HG02852 (cell line): ENCODE data around the gene GSTM2.

ENCODE experiments used
- ATAC-seq: cut with Tn5 transposase; IDR thresholded peaks from one replicate; pipeline ENCODE4 v1.9.1; 2021; ENCODE audit warnings: mild to moderate bottlenecking, moderate library complexity; ENCODE audit not compliant: unreplicated experiment

The GSTM2 gene

DNA sequence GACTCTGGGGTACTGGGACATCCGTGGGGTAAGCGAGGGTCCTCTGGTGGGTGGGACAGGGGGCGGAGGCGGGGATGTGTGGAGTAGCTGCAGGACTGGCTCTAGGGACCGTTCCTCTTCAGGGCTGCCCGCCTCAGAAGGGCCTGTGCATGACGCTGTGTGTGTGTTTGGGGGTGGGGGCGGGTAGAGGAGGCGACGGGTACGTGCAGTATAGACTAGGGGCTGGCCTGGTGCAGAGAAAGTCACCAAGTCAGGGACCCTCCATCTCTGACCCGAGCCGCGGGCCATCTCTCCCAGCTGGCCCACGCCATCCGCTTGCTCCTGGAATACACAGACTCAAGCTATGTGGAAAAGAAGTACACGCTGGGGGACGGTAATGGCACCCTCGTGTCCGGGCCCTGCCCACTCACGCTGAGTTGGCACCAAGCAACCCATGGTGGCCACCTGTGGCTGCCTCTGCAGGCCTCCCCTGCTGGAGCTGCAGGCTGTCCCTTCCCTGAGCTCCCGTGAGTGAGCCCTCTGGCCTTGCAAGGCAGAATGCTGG, 44.5 kb downstream of the GSTM2 start:
- ATAC-seq: no peak

DNA sequence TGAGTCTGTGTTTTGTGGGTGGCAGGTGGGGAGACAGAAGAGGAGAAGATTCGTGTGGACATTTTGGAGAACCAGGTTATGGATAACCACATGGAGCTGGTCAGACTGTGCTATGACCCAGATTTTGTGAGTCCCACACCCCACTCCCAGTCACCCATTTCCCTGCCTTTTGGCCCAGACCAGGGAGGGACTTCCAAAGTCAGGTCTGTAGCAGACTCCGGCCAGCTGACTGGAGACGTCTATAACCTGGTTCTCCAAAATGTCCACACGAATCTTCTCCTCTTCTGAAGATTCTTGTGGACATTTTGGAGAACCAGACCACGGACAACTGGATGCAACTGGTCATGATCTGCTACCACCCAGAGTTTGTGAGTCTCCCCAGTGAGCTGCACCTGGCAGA, 45.8 kb downstream of the GSTM2 start:
- no peak for ATAC-seq

DNA sequence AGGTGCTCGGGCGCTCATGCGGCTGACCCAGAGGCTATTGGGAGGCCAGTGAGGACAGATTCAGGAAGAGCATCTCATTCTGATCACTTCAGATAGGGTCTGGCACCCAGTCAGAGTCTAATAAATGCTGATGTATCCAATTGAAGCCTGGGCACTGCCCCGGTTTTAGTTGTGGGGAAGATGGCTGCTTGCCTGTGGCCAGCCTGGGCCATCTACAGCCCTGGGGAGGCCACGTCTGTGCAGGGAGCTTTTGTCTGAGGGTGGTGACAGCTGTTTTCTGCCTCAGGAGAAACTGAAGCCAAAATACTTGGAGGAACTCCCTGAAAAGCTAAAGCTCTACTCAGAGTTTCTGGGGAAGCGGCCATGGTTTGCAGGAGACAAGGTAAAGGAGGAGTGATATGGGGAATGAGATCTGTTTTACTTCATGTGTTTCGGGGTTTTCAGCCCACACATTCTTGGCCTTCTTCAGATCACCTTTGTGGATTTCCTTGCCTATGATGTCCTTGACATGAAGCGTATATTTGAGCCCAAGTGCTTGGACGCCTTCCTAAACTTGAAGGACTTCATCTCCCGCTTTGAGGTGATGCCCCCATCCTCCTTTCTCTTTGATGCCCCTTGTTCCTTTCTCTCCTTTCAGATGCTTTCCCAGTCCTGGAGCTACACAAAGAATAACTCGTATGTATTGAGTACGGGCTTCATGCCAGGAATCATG, 47.0 kb downstream of the GSTM2 start:
- ATAC-seq: no peak

DNA sequence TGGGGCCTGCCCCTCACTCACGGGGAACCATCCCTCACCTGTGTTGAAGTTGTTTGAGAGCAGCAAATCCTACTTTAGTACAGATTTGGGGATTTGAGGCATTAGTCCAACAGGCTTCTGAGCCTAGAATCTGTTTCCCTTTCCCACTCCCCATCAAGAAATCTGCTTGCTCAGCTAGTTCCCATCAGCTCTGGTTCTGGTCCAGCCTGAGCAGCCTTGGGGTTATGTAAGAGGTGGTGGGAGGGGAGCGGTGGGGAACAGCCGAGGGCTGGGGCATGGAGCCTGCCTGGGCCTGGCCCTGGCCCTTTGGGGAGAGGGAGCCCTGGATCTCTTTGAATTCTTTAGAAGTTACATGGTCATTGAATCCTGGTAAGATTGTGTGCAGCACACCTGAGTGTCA, 48.3 kb downstream of the GSTM2 start:
- ATAC-seq: no peak

DNA sequence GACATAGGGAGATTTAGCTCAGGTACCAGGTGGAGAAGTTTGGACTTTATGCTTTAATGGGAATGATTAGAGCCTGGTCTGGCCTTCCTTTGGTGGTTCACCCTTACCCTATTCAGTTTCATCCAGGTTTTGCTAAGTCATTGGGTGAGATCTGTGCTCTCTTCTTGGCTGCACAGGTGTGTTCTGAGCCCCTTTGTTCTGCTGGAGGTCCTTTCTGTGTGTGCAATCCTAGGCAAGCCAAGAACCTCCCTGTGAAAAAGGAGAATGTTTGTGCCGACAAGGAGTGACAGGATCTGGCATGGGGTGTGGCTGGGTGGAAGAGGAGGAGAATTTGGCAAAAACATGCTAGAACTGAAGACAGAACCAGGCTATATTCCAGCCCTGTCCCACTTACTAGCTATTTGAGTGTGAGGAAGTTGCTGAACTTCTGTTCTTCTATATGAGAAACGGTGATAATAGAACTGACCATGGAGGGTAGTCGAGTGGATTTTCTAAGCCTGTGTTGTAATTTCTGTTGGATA, 48.8 kb downstream of the GSTM2 start:
- ATAC-seq: no peak

DNA sequence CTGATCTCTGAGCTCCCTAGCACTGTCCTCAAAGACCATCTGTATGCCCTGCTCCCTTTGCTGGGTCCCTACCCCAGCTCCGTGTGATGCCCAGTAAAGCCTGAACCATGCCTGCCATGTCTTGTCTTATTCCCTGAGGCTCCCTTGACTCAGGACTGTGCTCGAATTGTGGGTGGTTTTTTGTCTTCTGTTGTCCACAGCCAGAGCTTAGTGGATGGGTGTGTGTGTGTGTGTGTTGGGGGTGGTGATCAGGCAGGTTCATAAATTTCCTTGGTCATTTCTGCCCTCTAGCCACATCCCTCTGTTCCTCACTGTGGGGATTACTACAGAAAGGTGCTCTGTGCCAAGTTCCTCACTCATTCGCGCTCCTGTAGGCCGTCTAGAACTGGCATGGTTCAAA, 49.9 kb downstream of the GSTM2 start:
- no peak for ATAC-seq

DNA sequence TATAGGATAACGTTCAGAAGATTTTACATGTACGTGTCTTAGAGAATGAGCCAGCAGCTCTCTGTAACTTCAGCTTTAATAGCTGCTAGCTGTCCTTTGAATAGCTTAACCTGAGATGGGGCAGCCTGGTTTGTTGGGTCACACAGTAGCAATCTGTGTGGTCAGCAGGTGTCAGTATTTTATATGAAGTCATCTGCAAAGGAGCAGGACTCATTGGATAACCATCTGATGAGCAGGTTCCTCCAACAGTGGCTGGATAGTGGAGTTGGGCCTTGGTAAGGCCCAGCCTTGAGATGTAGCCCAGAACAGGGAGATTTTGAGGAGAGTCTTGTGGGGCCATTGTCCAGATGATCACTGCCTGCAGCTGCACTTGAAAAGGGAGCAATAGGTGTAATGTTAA, 50.6 kb downstream of the GSTM2 start:
- ATAC-seq: no peak

DNA sequence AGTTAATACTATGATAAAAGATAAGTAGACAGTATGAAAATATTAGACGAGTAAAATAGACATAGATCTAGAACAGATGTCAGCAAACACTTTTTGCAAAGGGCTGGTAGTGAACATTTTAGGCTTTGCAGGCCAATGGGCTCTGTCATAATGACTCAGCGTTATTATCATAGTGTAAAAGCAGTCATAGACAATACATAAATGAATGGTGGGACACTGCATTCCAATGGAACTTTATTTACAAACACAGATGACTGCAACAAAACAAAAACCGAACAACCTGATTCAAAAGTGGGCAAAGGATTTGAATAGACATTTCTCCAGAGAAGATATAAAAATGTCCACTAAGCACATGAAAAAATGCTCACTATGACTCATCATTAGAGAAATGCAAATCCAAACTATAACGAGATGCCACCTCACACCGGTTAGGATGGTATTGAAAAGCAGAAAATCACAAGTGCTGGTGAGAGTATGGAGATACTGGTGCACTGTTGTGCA, 51.5 kb downstream of the GSTM2 start:
- ATAC-seq: no peak

DNA sequence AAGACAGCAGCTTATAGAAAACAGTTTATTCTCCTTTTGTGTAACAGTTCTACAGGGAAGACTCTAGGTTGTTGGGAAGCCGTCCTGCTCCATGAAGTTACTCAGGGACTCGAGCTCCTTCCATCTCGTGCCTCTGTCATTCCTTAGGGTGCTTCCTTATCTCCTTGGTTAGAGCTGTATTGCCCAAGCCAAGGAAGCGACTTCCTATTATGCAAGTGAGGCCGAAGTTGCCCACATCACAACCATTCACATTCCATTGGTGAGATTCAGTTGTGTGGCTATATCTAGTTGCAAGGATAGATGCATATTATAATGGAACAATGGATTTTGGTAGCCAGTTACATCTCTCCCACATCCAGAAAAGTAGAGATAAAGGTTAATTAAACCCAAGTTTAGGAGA, 53.2 kb downstream of the GSTM2 start:
- ATAC-seq: no peak

DNA sequence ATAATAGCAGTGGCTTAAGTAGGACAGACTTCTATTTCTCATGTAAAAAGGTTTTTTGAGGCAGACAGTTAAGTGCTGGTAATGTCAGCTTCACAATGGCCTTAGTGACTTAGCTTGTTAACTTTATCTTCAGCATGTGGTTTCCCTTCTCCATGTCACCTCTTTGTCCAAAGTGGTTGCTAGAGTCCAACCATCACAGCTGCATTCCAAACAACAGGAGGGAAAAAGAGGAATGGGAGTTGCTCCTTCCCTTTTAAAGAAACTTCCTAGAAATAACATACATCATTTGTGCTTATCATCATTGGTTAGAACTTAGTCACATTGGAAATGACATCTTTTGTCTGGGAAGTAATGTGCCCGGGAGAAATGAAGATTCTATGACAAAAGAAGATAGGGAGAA, 54.1 kb downstream of the GSTM2 start:
- ATAC-seq: no peak

DNA sequence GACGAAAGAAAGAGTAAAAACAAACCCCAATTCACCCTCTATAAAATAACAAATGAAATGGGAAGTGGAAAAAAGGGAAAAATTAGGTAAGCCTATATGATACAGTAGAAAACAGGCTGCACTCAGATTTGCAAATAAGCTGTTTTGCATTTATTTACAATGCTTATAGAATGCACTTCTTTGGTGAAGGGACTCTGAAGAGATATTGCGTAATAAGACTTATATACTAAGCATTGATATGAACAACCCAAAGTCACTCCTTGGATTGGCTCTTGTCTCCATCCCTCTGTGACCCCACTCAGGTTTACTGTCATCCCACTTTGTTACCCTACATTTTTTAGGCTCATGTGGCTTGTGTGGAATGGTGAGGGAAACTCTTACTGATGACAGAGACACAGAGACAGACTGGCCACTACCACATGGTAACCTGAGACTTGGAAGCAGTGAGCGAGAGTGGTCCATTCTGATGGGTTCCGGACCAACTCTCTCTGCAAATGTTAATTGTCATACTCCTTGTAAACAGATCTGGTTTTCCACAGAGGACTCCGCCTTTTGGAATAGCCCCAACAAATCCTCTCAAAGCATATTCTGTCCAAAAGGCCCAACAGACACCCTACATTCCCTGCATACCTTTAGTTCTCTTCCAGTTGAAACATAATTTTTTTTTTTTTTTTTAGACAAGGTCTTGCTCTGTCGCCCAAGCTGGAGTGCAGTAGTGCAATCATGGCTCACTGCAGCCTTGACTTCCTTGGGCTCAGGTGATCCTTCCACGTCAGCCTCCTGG, 55.2 kb downstream of the GSTM2 start:
- ATAC-seq: no peak
